ENCODE measurements around the gene MPRIP.
"Not testable (repeated sequence)": the region's sequence is repeated elsewhere in the genome, so short reads cannot be mapped to it uniquely, and the experiment has no call there.

MPRIP gene

DNA sequence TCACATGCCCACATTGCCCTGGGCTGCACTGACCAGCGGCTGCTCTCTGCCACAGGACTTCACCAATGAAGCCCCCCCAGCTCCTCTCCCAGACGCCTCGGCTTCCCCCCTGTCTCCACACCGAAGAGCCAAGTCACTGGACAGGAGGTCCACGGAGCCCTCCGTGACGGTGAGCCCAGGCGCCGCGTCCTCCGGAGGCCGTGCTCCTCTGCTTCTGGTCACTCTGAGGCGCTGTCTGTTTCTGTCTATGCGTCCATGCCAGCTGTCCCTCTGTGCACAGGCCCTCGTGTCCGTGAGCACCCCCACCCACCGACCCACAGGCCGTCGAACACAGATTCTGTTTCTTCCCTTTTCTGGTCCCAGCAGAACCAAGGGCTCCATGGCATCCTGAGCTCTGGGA, 101.2 kb downstream of the MPRIP start:
- no peak for DNase-seq (ENCODE audit: low read depth, low spot score)

DNA sequence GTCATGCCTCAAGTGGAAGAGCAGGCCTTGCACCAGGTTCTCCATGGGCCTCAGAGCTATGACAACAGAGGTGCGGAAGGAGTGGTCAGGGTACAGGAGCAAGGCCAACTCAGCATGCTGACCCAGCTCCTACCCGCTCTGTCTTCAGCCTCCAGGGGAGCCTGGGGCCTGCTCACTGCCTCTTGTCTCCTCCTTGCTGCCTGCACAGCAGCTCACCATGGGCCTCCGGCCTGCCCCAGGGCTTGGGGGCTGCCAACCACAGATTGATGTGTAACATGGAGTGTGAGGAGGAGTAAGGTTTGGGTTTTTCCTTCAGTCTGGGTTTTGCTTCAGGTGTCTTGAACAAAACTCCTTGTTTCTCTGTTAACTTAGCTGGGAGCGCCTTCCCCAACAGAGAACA, 101.8 kb downstream of the MPRIP start:
- DNase-seq (ENCODE audit: low read depth, low spot score): no peak

DNA sequence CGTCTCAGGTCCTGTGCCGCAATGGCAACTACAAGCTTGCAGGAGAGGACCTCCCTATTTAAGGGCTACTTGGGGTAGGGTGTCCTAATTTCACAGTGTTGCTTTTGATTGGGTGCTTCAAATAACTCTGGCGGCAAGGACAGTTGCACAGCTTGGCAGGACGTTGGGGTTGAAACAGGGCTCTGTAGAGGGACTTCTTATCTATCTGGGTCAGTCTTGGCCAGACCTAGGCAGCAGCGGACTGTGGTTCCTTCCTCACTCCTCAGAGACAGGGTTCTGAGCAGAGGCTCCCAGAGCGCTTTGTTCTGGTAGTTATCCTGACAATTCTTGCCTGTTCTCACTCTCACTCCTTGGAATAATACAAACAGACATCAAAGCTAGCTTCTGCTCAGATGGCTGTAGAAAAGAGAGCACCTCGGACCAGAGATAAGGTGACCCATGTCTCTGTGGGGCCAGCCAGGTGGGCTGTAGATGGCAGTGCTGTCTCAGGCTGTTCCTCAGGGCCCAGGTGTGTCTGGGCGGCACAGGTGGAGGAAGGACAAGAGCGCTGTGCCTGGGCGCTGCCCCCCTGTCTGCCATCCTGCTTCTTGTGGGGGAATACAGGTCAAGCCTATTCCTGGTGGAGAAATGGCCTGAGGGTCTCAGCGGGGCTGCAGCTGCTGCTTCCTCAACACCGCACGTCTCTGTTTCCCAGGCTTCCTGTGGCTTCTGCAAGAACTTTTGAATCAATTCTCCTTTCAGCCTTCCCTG, 102.8 kb downstream of the MPRIP start:
- DNase-seq (ENCODE audit: low read depth, low spot score): no peak

DNA sequence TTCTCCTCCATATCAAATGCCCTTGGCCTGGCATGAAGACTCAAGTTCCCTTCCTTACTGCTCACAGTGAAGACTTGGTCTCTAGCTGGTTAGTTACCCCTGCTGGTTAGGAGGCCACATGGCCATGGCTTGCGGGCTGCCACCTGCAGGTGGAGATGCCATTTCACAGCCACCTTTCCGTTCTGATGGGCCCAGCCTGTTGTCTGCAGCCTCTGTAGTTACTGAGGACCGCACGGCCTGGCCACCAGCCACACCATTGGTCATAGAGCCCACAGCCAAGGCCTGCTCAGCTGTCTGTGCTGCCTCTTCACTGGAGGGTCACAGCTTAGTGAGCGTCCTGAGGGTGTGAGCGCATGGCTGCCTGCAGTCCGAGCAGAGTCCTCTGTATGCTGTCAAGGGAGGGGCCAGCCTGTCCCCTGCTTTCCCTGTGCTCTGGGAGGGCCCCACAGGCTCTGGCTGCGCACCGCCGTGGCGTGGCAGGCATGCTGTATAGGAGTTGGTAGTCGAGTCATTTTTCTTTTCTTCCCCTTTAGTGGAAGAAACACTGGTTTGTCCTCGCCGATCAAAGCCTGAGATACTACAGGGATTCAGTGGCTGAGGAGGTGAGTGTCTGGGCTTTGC, 104.6 kb downstream of the MPRIP start:
- no peak for DNase-seq (ENCODE audit: low read depth, low spot score)

DNA sequence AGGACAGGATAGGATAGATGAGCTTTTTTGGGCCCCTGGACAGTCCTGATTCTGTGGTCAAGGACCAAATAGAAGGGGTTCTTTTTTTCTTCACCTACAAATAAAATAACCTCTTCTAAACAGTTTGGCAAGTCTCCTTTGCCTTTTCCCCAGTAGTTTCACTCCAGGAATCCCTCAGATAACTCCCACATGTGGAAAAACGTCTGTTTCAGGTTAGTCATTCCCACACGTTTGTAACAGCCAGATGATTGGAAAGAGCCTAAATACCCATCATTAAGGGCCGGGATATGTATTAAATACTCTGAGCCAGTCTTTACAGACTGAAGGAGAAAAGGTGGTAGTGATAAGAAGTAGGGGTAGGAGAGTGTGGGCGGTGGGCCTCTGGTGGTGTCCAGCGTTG, 105.6 kb downstream of the MPRIP start:
- DNase-seq (ENCODE audit: low read depth, low spot score): no peak

DNA sequence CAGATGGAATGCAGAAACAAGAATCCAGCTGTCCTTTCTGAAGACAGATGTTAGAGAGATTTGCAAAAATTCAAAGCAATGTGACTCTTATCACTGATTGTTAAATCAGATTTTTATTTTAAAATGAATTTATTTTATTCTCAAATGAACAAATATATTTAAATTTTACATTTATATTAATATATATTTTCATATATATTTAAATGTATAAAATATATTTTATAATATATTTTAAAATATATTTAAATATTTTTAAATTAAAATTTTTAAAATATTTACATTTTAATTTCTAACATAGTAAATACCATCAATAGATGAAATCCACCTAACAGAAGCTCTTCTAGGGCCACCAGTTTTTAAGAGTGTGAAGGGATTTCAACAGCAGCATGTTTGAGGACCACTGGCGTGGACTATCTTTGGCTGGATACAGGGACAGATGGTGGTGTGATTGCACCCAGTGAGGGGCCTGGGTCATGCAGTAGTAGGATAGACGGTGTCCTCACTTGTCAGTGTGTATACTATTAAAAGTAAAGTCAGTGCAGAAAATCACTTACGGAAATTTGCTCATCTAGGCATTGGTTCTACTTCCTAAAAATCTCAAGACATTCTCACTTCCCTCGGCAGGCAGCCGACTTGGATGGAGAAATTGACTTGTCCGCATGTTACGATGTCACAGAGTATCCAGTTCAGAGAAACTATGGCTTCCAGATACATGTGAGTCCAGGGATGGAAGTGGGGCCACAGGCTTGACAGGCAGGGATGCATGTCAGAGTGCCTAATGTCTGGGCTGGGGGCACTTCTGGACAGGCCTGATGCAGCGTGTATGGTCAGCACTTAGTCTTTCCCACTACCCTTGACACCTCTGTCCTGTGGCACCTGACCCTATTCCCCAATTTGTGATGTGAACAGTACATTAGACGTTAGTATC, 107.5 kb downstream of the MPRIP start:
- DNase-seq (ENCODE audit: low read depth, low spot score): no peak

DNA sequence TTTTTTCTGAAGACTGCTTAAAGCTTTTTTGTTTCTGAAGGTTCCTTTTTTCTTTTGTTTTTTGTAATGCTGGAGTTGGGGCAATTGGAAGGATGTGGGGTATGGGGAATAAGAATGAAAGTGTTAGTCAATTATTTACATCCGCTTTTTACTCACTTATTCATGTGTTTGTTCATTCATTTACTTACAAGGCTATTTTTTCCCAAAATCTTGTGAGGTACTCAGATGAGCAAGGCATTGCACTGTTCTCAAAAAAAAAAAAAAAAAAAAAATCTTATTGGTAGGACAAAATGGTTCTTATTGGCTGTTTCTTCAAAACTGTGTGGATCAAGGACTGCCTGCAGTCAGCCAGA, 108.2 kb downstream of the MPRIP start:
- no peak for DNase-seq (ENCODE audit: low read depth, low spot score)

DNA sequence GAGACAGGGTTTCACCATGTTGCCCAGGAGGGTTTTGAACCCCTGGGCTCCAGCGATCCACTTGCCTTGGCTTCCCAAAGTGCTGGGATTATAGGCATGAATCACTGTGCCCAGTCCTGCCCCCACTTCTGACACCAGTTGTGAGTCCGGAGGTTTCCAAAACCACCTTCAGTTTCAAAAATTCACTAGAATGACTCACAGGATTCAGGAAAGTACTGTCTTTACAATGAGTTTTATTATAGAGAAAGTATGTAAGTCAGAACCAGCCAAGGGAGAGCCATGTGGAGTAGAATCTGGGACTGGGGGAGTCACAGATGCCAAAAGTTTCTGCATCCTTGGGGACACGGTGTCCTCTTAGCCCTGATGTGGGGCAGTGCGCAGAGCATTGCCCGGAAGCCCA, 108.8 kb downstream of the MPRIP start:
- DNase-seq (ENCODE audit: low read depth, low spot score): no peak

DNA sequence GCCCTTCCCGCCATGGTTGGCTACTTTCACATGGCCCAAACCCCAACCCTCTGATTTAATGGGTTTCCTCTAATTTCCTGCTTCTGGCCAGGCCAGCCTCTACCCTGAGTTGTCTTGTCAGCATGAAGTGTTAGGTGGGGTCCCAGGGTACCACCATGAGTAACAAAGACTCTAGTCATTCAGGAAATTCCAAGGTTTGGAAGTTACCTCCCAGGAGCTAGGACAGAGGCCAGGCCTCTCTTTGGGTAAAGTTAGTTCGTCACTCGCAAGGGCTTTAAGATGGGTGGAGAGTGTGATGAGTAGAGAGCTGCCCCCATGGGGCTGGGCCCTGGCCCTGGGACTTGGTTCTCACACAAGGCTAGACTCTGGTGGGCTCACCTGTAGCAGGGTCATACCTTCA, 109.3 kb downstream of the MPRIP start:
- no peak for DNase-seq (ENCODE audit: low read depth, low spot score)

DNA sequence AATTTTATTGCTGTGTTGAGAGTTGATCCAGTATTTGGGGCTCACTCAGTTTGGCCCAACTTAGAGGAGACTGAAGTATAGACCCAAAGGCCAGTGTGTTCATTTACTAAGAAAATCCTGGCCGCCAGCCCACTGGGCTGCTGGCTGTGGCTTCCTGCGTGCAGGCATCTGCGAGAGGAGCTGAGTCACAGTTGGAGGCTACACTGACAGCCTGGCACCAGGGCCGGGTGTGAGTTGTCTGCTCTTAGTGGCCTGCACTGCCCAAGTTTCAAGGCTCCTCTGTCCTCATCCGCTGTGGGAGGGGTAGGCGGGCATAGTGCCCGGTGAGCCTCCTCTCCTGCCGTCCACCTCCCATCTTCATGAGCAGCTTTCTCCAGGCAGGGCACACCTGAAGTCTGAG, 109.7 kb downstream of the MPRIP start:
- no peak for DNase-seq (ENCODE audit: low read depth, low spot score)

DNA sequence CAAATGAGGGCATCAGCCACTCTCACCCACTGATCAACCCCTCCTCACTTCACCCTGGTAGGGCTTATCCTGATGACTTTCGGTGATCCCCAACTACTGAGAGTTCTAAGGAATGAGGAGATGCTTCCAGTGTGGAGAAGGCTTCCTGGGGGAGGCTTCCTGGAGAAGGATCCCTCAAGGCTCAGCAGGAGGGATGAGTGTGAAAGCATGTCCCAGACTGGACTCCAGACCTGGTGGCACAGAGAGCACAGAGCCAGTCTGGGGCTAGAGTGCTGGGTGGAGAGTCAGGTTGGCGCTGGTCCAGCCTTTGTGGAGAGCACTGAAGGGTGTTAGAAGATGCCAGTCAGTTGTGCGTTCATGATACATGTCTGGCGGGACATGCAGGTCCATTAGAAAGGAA, 110.1 kb downstream of the MPRIP start:
- DNase-seq (ENCODE audit: low read depth, low spot score): no peak

DNA sequence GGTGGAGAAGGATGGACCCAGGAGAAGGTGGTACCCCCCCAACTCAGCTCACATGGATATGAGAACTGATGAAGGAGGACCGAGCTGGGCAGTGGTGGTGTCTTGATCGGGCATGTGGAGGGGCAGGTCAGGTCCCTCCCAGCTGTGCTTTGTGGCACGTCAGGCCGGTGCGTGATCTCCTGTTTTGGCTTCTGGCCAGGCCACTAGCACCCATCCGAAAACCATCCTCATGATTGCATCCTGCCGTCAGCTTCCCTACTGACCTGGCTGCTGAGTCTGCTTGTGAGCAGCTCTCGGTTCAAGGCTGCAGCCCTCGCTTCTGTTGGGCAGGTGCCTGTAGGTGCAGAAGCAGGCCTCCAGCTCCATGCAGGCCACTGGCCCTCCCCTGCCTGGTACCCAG, 110.8 kb downstream of the MPRIP start:
- DNase-seq (ENCODE audit: low read depth, low spot score): no peak

DNA sequence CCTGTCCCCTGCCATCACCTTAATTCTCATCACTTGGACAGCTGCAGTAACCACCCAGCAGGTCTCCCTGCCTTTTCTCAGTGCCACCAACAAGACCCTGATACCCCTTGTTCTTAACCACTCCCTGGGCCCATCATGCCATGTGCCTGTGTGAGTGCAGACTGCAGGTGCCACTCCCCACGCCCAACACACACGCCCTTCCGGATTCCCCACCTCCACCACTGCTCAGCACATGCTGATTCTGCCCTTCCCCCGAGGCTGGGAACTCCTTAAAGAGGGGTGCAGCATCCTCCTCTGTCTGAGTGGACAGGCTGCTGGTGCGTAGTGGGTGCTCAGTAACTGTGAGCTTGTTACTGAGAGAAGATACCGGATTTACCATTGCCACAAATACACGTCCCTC, 111.5 kb downstream of the MPRIP start:
- DNase-seq (ENCODE audit: low read depth, low spot score): no peak

DNA sequence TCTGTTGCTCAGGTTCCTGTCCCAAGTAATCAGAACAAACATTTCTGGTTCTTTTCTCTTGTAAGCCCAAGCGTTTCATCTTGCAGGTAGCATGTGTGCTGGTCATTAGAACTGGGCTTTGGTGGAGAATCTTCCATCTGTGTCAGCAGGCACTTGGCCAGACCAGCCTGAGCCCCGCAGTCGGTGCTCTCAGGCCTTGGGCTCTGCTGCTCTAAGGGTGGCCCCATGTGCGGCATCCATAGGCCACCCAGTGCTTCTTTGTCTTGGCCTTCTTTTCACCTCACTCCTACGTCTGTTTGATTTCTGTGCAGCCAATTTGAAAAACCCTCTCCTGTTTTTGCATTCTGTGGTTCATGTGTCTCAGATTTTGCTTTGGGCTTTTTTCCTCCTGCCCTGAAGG, 112.3 kb downstream of the MPRIP start:
- no peak for DNase-seq (ENCODE audit: low read depth, low spot score)

DNA sequence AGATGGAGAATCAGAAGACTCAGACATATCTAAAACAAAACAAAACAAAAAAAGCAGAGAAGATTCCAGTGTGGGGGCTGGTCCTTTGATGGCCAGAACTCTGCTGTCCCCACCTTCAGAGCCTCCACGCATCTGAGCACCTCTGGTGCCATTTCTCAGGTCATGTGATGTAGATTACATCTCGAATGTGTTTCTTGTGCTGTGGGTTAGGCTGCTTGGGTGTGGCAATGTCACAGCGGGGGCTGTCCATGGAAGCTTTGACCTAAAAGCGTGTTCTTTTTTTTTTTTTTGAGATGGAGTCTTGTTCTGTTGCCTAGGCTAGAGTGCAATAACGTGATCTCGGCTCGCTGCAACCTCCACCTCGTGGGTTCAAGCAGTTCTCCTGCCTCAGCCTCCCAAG, 112.7 kb downstream of the MPRIP start:
- DNase-seq (ENCODE audit: low read depth, low spot score): no peak

DNA sequence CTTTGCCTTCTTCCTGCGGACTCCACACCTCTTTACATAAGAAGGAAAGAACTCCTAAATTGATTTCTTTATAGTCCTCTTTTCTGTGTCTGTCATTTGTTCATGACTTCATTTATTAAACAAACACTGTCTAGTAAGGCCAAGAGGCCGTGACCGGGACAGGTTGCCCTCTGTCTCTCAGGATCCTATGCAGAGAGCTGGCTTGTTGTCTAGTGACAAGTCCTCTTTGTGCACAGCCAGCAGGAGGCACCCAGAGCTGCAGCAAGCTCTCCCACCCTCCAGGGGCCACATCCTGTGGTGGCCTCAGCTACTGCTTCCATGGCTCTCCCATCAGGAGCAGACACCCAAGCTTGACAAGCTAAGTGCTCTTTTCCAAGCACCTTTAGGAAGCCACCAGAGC, 113.3 kb downstream of the MPRIP start:
- DNase-seq (ENCODE audit: low read depth, low spot score): no peak

DNA sequence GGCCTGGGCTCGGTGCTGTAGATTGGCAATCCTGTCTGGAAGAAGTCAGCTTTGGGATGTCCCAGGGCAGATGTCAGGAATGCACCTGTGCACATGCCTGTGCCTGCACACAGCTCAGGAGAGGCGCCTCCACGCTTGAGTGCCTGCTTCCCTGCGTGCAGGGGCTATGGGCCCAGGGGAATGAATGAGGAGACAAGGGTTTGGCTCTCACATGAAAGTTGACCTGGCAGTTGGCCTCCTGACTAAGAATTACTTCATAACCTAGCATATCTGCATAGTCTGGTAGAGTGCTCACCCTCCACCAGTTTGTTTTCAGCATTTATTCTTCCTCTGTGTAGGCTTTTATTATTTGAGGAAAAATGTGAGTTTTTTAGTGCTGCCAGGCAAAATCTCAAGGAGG, 113.8 kb downstream of the MPRIP start:
- no peak for DNase-seq (ENCODE audit: low read depth, low spot score)

DNA sequence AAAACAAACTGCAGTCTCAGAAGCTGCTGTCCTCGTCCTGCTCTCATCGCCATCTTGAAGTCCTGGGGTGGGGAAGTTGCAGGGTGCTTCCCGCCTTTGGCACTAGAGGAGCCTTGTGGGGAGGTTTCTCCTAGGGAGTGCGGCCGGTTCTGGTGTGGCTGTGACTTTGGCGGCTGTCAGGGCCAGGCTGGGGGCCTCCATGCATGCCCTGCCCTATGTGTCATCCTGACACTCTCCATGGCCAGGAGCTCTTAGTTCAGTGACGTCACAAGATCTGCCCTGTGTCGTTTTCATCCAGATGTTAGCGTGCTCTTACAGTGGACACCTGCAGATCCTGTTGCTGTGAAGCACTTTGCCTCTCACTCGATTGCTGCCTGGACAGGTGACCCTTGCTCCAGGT, 114.3 kb downstream of the MPRIP start:
- no peak for DNase-seq (ENCODE audit: low read depth, low spot score)

DNA sequence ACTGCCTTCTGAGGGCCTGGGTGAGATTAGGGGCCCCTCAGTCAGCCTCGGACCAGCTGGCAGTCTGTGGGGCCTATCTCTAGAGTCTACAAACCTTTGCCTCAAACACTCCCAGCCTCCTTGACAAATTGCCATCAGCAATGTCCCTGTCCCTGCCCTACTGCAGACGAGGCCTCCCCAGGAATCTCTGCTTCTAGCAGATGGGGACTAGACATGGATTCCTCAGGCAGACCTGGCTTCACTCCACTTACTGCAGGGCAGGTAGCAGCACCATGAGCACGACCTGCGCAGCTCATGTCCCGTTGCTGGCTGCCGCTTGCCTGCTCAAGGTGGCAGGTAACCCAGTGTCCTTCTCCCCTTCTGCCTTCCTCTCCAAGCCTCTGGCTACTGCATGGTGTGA, 114.8 kb downstream of the MPRIP start:
- DNase-seq (ENCODE audit: low read depth, low spot score): no peak

DNA sequence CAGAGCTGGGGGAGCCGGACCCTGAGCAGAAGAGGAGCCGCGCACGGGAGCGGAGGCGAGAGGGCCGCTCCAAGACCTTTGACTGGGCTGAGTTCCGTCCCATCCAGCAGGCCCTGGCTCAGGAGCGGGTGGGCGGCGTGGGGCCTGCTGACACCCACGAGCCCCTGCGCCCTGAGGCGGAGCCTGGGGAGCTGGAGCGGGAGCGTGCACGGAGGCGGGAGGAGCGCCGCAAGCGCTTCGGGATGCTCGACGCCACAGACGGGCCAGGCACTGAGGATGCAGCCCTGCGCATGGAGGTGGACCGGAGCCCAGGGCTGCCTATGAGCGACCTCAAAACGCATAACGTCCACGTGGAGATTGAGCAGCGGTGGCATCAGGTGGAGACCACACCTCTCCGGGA, 116.2 kb downstream of the MPRIP start:
- DNase-seq (ENCODE audit: low read depth, low spot score): not testable (repeated sequence)

DNA sequence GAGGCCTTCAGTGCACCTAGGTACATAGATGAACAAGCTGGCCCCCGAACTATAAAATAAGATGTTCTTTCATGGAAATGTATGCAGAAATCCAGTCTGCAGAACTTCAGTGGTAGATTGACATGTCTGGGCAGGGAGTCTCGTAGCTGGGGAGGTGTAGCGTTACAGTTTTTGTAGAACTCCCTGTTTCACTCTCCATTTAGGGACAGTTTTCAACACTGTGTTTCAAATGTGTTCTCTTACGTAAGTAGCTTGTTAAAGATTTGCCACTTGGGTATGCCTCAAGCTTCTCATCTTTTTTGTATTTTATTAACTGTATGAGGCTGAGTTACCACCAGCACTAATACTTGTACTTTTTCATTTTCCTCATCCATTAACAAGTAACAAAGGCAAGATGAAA, 117.3 kb downstream of the MPRIP start:
- no peak for DNase-seq (ENCODE audit: low read depth, low spot score)

DNA sequence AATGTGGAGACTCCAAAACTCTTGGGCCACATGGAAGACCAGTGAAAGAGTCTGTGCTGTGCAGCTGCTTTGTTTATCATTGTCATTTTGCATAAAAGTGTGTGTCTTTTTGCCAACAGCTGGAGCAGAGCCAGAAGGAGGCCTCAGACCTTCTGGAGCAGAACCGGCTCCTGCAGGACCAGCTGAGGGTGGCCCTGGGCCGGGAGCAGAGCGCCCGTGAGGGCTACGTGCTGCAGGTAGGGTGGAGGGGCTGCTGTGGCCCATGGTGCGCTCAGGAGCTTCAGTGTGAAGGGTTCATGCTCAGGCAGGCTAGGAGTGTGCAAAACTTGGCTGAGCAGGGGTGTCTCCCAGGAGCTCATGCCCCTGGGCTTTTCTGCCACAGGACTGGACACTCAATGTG, 118.9 kb downstream of the MPRIP start:
- DNase-seq (ENCODE audit: low read depth, low spot score): no peak

DNA sequence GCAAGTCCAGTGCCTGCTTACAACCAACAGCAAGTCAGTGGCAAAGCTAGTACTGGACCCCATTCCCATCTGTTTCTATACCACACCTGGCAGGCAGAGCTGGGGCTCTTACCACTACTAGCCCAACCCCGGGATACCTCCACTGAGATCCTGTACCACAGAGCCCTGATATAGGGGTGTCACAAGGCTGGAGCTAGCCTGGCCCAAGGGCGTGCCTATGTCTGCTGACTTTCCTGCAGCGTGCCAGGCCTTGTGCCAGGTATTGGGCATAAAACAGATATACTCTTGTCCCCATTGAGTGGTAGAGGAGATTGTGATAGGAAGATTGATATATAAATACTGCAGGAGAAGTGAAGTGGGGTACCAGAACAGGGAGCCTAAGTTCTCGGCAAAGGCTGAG, 119.5 kb downstream of the MPRIP start:
- DNase-seq (ENCODE audit: low read depth, low spot score): no peak
